Activated CD4-positive, alpha-beta T cell treated with anti-CD3 and anti-CD28 coated beads, Interleukin-2, amount 50 U/mL, for 16 hours (primary cell): ENCODE data around the gene PPIP5K2.
A peak's percentile ranks its signal among the peaks of the same experiment; 100 is the strongest.
"Not testable (repeated sequence)": the region's sequence is repeated elsewhere in the genome, so short reads cannot be mapped to it uniquely, and the experiment has no call there.

ENCODE experiments used
- DNase-seq: peaks from one replicate; pipeline ENCODE4 v3.0.0-alpha.2; 2020

Gene PPIP5K2

GRCh38 chr5:103119765-103120606, at the start of gene PPIP5K2, which contains the start of gene GIN1:
TSS of gene PPIP5K2 (plus strand) at chr5:103120301. CDS start at chr5:103129590, 9,289 bp downstream.
TSS of gene GIN1 (minus strand) at chr5:103120138. CDS start at chr5:103108707, 11,431 bp downstream.
- DNase-seq: peak; percentile 98

- not testable (repeated sequence) for DNase-seq
Observed at GRCh38 chr5:103073500-103073899, 46.6 kb upstream of the PPIP5K2 start.

GRCh38 chr5:103075442-103075841, 44.7 kb upstream of the PPIP5K2 start:
- DNase-seq: no peak

- no peak for DNase-seq
Observed at GRCh38 chr5:103079796-103080195, 40.3 kb upstream of the PPIP5K2 start.

- DNase-seq: no peak
Observed at GRCh38 chr5:103086547-103086946, 33.6 kb upstream of the PPIP5K2 start.

- DNase-seq: no peak
Observed at GRCh38 chr5:103089272-103089671, 30.8 kb upstream of the PPIP5K2 start.

GRCh38 chr5:103090791-103091190, 29.3 kb upstream of the PPIP5K2 start:
- DNase-seq: no peak

GRCh38 chr5:103092676-103093075, 27.4 kb upstream of the PPIP5K2 start:
- no peak for DNase-seq

GRCh38 chr5:103093727-103094126, 26.4 kb upstream of the PPIP5K2 start:
- no peak for DNase-seq

GRCh38 chr5:103094737-103095136, 25.4 kb upstream of the PPIP5K2 start:
- DNase-seq: no peak

GRCh38 chr5:103098993-103099392, 21.1 kb upstream of the PPIP5K2 start:
- DNase-seq: no peak

GRCh38 chr5:103101079-103101750, 18.9 kb upstream of the PPIP5K2 start:
- no peak for DNase-seq

- no peak for DNase-seq
Observed at GRCh38 chr5:103102234-103102633, 17.9 kb upstream of the PPIP5K2 start.

- DNase-seq: no peak
Observed at GRCh38 chr5:103108086-103108485, 12.0 kb upstream of the PPIP5K2 start.

- DNase-seq: no peak
Observed at GRCh38 chr5:103109277-103109676, 10.8 kb upstream of the PPIP5K2 start.

GRCh38 chr5:103110403-103110802, 9.7 kb upstream of the PPIP5K2 start:
- DNase-seq: no peak

GRCh38 chr5:103111468-103111867, 8.6 kb upstream of the PPIP5K2 start:
- DNase-seq: peak; percentile 34

- no peak for DNase-seq
Observed at GRCh38 chr5:103112910-103113309, 7.2 kb upstream of the PPIP5K2 start.

GRCh38 chr5:103114440-103114839, 5.7 kb upstream of the PPIP5K2 start:
- DNase-seq: no peak

- peak; percentile 35 for DNase-seq
Observed at GRCh38 chr5:103117471-103117991, 2.6 kb upstream of the PPIP5K2 start.

- no peak for DNase-seq
Observed at GRCh38 chr5:103119070-103119764, 884 bp upstream of the PPIP5K2 start.

GRCh38 chr5:103120607-103121200, 603 bp downstream of the PPIP5K2 start:
- peak; percentile 7 for DNase-seq

GRCh38 chr5:103122242-103122641, 2.1 kb downstream of the PPIP5K2 start:
- DNase-seq: no peak
